ENCODE data around the gene ZRANB1.

Gene ZRANB1

GRCh38 chr10:124923684-124924083, 18.2 kb upstream of the ZRANB1 start:
- no peak for DNase-seq

GRCh38 chr10:124926548-124926947, 15.4 kb upstream of the ZRANB1 start:
- DNase-seq: no peak

GRCh38 chr10:124928087-124928486, 13.8 kb upstream of the ZRANB1 start:
- no peak for DNase-seq

GRCh38 chr10:124928545-124928944, 13.4 kb upstream of the ZRANB1 start:
- no peak for DNase-seq

DNA sequence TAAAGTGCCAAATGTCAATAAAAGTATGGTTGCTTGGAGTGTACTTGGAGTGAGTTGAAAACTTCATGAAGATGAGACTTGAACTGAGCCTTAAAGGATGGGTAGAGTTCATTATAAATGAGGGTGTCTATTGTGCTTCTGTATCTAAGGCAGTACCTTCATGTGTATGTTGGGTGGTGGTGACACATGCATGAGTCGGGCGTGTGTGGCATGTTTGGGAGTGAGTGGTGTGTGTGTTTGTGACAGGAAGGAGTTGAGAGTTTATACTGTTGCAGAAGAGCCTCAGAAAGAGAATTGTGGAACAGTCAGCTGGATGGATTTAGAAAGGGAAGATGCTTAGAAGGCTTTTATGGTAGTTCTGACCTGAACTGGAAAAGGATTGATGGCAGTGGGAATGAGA, 6.0 kb upstream of the ZRANB1 start:
- no peak for DNase-seq

- no peak for DNase-seq
These were observed 5.1 kb upstream of the ZRANB1 start for GRCh38 chr10:124936813-124937212.

GRCh38 chr10:124939290-124939689, 2.6 kb upstream of the ZRANB1 start:
- DNase-seq: no peak

DNA sequence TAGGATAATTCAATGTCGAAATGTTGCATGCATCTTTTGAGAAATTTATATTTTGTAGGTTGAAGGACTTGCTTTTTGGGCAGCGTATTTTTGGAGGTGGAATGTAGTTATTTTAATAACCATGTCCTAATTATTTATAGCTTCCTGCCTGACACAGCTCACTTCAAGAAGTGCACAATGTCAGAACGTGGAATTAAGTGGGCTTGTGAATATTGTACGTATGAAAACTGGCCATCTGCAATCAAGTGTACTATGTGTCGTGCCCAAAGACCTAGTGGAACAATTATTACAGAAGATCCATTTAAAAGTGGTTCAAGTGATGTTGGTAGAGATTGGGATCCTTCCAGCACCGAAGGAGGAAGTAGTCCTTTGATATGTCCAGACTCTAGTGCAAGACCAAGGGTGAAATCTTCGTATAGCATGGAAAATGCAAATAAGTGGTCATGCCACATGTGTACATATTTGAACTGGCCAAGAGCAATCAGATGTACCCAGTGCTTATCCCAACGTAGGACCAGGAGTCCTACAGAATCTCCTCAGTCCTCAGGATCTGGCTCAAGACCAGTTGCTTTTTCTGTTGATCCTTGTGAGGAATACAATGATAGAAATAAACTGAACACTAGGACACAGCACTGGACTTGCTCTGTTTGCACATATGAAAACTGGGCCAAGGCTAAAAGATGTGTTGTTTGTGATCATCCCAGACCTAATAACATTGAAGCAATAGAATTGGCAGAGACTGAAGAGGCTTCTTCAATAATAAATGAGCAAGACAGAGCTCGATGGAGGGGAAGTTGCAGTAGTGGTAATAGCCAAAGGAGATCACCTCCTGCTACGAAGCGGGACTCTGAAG, 620 bp downstream of the ZRANB1 start:
- no peak for DNase-seq

DNA sequence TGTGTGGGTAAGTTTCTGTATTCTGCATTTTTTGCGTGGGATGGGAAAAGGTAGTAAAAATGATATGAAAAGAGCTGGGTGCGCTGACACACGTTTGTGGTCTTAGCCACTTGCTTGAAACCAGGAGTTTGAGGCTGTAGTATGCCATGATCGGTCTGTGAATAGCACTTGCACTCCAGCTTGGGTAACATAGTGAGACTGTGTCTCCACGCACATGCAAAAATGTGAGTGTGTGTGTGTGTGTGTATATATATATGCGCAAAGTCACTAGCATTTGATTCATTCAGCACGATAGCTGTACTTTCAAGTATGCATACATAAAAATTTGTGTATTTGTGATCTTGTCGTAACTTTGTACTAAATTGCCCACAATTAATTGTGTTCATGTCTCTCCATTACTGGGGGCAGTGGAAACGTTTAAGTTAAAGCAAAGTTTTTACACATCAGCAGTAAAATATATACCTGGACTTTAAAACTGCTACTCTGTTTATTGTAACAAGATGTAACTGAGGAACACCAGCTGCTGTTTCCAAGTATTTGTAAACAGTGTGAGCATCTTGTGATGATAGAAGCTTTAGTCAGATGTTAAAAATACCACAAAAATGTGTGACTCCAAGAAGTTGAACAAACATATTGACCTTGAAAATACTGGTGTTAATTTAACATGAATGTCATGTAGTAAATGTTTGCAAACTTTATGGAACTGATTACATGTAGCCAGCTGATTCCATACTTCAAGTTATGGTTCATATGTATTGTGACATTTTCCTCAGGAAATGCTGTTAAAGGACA, 1.6 kb downstream of the ZRANB1 start:
- no peak for DNase-seq

- no peak for DNase-seq
These were observed 3.1 kb downstream of the ZRANB1 start for GRCh38 chr10:124944982-124945381.

- no peak for DNase-seq
These were observed 5.0 kb downstream of the ZRANB1 start for GRCh38 chr10:124946945-124947344.

- DNase-seq: no peak
These were observed 7.6 kb downstream of the ZRANB1 start for GRCh38 chr10:124949543-124949942.

- DNase-seq: no peak
These were observed 10.2 kb downstream of the ZRANB1 start for GRCh38 chr10:124952123-124952522.

DNA sequence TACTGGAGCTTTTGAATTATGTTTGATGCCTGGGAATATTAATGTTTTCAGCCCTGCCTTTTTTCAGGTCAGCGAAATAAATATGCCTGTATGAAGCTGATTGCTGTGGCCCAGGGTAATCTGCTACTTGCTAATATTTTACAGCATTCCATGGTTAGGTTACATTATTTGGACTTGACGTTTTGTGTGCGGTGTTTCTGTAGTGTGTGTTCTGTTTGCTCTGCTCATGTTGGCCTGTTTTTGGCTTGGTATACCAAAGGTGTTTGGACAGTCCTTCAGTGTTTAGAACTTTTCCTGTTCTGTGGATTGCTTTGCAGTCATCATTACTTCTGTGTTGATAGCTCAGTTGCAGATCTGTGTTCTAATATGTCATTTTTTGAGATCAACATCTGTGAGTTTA, 11.5 kb downstream of the ZRANB1 start:
- DNase-seq: no peak

DNA sequence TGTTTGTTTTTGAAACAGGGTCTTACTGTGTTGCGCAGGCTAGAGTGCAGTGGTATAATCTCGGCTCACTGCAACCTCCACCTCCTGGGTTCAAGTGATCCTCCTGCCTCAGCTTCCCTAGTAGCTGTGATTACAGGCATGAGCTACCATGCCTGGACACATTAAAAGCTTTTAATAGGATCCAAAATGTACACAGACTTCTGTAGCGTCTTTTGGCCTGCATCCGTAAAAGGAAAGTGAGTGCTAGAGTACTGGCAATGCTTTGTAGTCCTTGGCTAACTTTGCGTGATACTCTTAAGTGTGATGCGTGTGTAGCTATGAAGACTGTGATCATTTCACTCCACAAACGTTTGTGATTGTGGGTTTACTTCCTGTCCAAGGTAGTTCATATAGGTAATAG, 13.3 kb downstream of the ZRANB1 start:
- DNase-seq: no peak

- no peak for DNase-seq
These were observed 13.9 kb downstream of the ZRANB1 start for GRCh38 chr10:124955868-124956267.

DNA sequence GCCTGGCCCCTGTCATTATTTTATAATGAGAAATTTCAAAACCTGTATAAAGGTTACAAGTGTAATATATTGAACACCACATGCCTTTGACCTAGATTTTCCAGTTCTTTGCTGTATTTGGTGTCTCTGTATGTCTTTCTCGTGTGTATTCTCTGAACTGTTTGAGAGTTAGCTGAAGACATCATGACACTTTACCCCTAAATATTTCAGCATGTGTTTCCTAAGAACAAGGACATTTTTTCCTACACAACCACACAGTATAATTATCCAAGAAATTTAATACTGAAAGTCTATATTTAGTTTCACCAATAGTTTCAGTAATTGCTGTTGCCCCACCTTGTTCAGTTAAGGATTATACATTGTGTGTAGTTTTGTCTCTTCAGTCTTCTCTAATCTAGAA, 14.8 kb downstream of the ZRANB1 start:
- no peak for DNase-seq

DNA sequence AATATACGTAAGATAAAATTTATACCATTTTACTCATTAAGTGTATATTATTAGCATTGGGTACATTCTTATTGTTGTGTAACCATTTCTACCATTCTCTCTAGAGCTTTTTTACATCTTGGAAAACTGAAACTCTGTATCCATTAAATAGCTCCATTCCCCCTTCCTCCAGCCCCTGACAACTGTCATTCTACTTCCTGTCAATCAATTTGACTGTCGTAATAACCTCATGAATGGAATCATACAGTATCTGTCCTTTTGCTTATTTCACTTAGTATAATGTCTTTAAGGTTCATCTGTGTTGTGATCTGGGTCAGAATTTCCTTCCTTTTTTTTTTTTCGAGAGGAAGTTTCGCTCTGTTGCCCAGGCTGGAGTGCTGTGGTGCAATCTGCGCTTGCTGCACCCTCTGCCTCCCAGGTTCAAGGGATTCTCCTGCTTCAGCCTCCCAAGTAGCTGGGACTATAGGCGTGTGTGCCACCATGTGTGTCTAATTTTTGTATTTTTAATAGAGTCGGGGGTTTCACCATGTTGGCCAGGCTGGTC, 15.6 kb downstream of the ZRANB1 start:
- DNase-seq: no peak

GRCh38 chr10:124959564-124959963, 17.6 kb downstream of the ZRANB1 start:
- DNase-seq: no peak

- no peak for DNase-seq
These were observed 19.3 kb downstream of the ZRANB1 start for GRCh38 chr10:124961248-124961570.

DNA sequence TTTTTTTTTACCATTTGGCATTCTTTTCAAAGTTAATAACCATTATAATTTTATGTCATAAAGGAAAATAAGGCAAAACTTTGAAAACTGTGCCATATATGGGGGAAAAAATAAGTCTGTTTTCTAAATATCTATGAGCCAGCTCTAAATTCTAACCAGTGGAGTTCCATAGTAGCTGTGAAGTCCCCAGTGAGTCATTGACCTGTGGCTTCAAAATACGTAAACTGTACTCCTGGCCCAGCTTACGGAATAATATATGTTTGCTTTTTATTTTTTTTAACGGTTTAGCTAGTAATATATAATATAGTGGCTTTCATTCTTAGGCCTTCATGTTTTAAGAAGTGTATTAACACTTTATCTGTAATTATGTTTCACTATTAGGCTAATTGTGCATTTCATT, 20.5 kb downstream of the ZRANB1 start:
- no peak for DNase-seq

GRCh38 chr10:124963866-124964720, 22.2 kb downstream of the ZRANB1 start:
- no peak for DNase-seq

GRCh38 chr10:124966008-124966407, 24.1 kb downstream of the ZRANB1 start:
- no peak for DNase-seq

Data from DMS79 treated with DMSO at 0.1 percent for 48 hours (cell line).